ENCODE results near the gene CACTIN.
"Not testable (repeated sequence)": the region's sequence is repeated elsewhere in the genome, so short reads cannot be mapped to it uniquely, and the experiment has no call there.

The CACTIN gene

DNA sequence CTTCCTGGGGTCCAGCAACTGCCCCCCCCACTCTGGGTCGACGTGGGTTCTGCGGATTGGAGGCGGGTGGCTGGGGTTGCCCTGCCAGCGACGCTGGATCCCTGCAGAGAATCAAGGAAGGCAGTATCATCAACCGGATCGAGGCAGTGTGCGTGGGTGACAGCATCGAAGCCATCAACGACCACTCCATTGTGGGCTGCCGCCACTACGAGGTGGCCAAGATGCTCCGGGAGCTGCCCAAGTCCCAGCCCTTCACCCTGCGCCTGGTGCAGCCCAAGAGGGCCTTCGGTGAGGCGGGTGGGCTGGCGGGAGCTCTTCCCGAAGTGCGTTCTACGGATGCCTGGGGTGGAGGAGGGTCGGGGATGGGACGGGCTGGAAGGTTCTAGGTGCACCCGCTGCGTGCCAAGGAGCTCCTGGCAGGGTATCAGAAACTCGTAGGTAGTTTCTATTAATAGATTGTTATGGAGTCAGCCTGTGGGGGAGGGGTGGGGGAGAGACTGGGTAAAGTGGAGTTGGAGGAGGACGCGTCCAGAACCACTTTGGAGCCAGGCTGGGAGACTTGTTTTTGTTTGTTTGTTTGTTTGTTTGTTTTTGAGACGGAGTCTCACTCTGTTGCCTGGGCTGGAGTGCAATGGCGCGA is 39.8 kb downstream of the CACTIN start:
- no peak for DNase-seq (ENCODE audit: low read depth in 2 of 2)

DNA sequence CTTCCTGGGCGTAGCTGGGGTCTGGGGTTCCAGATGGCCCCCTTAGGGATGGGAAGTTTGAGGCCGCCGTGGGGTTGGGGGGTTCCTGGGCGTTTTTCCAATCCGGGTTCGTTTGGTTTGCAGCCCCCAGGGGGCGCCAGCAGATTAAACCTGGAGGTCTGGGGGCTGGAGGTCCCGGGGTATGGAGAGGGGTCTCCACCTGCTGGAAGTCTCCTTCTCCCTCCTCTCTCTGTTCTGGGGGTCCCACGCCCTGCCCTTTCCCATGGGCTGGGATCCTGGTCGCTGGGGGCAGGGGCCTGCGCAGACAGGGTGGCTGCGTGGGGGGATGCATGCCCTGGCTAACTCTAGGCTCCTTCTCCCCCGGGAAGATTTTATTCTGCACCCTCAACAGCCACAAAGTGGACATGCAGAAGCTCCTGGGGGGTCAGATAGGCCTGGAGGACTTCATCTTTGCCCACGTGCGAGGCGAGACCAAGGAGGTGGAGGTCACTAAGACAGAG is 40.4 kb downstream of the CACTIN start:
- peak; percentile 33 to 41 for DNase-seq (ENCODE audit: low read depth in 2 of 2)

DNA sequence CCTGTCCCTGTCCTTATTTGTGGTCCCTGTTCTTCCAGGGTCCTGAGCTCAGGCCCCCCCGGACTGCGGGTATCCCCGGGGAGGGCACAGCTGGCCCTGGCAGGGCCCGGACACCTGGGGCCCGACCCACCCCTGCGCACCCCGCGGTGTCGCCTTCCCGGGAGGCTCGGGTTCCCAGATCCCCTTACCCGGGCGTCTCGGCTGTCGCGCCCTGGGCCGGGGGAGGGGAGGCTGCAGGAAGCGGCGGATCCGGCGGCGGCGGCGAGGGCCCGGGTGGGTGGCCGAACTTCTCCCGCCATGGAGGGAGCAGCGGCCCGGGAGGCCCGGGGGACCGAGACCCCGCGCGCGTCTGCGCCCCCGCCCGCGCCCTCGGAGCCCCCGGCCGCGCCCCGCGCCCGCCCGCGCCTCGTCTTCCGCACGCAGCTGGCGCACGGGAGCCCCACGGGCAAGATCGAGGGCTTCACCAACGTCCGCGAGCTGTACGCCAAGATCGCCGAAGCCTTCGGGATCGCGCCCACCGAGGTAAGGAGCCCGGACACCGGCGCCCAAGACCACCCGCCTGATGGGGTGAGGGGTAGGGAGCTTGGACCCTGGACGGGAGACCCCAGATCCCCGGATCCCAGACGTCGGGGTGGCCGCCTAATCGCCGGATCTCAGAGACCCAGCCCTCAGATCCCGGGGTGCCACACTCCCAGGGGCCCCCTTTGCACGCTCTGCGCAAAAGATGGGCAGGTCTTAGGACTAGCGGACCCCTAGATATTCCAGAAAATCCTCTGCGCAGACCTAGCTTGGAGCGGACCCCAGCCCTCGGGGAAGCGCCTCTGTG is 41.1 kb downstream of the CACTIN start, which contains the start of gene GIPC3:
TSS of gene GIPC3 (plus strand) at position 178 of the 826 bp plus-strand sequence. CDS start at position 298, 120 bp downstream.
- DNase-seq (ENCODE audit: low read depth in 2 of 2), result no peak

DNA sequence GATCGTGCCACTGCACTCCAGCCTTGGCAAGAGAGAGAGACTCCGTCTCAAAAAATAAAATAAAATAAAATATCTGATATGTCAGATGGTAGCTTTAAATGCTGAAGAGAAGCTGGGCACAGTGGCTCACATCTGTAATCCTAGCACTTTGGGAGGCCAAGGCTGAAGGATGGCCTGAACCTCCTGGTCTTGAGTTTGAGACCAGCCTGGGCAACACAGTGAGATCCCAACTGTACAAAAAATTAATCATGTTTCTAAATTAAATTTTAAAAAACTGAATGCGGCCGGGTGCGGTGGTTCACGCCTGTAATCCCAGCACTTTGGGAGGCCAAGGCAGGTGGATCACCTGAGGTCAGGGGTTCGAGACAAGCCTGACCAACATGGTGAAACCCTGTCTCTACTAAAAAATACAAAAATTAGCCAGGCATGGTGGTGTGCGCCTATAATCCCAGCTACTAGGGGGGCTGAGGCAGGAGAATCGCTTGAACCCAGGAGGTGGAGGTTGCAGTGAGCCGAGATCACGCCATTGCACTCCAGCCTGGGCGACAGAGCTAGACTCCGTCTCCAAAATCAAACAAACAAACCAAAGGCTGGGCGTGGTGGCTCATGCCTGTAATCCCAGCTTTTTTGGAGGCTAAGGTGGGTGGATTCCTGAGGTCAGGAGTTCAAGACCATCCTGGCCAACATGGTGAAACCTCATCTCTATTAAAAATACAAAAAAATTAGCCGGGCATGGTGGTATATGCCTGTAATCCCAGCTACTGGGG is 42.4 kb downstream of the CACTIN start:
- DNase-seq (ENCODE audit: low read depth in 2 of 2), result not testable (repeated sequence)

DNA sequence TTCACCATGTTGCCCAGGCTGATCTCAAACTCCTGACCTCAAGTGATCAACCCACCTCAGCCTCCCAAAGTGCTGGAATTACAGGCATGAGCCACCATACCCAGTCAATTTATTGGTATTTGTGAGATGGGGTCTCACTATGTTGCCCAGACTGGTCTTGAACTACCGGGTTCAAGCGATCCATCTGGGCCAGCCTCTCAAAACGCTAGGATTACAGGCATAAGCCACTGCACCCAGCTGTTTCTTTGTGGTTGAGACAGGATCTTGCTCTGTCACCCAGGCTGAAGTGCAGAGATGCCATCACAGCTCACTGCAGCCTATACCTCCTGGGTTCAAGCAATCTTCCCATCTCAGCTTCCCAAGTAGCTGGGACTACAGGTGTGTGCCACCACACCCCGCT is 44.8 kb downstream of the CACTIN start:
- DNase-seq (ENCODE audit: low read depth in 2 of 2), result not testable (repeated sequence)

DNA sequence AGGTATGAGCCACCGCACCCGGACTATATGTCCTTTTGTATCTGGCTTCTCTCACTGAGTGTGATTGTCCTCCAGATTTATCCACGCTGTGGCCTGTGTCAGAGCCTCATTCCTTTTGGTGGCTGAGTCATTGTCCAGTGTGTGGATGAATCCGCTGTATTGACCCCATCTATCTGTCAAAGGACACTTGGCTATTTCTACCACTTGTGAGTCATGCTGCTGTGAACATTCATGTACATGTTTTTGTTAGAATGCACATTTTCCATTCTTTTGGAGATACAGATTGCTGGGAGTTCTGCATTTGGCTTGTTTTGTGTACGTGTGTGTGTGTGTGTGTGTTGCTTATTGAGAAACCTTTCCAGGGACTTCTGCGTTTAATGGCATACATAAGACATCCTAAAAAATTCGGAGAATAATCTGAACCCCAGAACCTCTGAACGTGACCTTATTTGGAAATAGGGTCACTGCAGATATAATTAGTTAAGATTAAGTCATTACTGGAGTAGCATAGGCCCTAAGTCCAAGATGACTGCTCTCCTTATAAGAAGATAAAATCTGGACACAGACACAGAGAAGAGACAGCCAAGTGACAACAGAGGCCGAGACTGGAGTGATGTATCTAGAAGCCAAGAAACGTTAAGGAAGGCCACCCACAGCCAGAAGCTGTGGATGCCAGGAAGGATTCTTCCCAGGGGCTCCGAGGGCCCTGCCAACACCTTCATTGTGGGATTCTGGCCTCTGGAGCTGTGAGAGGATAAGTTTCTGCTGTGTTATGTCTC is 46.2 kb downstream of the CACTIN start:
- no peak for DNase-seq (ENCODE audit: low read depth in 2 of 2)

DNA sequence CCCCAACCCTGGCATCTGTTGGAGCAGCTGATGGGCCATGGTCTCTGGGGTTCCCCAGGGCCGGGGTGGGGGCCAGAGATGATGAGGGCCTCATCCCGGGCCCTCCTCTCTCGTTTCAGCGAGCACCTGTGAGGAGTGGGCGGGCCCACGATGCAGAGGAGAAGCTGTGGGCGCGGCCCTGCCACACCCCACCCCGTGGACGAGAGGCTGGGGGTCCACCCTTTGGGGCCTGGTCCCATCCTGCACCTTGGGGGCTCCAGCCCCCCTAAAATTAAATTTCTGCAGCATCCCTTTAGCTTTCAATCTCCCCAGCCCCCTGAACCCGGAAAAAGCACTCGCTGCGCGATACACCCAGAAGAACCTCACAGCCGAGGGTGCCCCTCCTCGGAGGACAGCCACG is 48.2 kb downstream of the CACTIN start:
- DNase-seq (ENCODE audit: low read depth in 2 of 2), result no peak

DNA sequence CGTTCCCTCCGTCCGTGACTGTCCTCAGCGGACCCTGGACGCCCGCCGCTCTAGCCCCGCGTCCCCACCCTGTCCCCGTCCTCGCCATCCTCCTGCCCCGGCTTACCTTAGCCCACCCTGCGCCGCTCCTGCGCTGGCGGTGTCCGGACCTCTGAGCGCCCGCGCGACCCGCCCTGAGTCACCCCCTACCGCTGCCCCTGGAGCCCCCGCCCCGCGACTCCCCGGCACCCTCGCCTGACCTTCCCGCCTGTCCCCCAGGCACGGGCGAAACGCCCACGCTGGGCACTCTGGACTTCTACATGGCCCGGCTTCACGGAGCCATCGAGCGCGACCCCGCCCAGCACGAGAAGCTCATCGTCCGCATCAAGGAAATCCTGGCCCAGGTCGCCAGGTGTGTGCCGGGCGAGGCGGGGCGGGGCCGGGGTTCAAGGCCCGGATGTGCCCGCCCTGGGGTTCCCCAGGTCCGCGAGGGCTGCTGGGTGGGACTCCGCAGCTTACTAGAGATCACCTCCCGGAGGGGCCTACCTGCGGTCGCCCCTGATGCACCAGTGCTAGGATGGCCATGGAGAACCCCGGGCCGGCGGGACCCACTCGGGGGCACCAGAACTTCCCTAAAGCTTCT is 48.8 kb downstream of the CACTIN start:
- DNase-seq (ENCODE audit: low read depth in 2 of 2), result no peak

DNA sequence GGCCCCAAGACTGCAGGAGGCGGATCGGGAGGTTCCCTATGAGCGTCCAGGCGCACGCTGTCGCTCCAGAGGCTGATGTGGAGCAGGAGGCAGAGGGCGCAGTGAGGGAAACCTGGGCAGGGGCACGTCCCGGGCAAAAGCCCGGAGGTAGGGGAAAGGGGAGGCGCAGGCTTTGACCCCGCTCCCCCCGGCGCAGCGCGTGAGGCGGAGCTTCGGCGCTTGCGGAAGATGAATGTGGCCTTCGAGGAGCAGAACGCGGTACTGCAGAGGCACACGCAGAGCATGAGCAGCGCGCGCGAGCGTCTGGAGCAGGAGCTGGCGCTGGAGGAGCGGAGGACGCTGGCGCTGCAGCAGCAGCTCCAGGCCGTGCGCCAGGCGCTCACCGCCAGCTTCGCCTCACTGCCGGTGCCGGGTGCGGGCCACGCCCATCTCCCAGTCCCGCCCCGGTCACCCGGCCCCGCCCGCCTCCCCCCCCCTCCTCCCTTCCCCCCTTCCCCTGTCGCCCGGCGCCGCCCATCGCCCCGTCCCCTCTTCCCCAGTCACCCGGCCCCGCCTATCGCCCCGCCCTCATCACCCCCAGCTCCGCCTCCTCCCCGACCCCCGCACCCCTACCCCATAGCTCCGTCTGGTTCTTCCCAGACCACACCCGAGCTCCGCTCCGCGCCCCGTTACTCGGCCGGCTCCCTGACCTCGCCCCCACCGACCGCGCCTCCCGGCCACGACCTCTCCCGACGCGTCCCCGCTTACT is 49.7 kb downstream of the CACTIN start:
- DNase-seq (ENCODE audit: low read depth in 2 of 2), result no peak

DNA sequence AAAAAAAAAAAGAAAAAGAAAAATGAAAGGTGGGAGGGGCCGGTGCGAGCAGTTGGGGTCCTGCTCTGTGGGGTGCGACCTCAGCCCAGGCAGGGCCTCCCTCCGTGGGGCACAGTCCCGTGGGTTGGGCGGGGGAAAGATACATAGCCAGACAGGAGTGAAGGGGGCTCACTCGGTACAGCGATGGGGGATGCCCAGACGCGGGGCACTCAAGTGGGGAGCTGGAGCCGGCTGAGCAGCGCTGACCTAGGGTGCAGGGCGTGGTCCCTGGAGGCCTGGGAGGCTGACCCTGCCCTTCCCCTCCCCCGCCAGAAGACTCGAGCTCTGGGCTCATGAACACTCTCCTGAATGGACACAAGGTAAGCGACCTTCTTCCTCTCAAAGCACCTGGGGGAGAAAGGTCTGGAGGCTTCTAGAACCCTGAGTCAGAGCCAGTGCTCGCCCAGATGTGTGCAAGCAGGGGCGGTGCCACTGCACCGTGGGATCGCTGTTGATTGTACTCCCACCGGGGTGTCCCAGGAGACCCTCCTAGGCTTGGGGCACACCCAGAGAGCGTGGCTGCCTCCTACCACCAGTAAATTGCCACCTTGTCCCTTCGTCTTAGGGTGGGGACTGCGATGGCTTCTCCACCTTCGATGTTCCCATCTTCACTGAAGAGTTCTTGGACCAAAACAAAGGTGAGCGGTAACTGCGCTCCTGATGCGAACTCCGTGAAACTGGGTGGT is 50.5 kb downstream of the CACTIN start:
- no peak for DNase-seq (ENCODE audit: low read depth in 2 of 2)

DNA sequence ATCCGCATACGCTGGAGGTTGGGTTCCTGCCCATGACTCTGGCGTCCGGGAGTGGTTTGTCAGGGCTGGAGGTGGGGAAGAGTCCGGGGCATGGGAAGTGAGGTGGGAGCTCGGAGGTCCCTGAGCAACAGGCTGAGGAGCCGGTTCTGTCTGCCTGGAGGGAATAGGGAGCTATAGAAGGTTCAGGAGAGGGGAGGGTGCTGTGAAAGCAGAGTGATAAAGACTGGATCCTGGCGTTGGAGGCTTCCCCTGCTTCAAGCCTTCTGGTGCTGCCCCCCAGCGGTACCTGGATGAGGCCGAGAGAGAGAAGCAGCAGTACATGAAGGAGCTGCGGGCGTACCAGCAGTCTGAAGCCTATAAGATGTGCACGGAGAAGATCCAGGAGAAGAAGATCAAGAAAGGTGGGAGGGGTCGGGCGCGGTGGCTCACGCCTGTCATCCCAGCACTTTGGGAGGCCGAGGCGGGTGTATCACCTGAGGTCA is 51.3 kb downstream of the CACTIN start:
- no peak for DNase-seq (ENCODE audit: low read depth in 2 of 2)

DNA sequence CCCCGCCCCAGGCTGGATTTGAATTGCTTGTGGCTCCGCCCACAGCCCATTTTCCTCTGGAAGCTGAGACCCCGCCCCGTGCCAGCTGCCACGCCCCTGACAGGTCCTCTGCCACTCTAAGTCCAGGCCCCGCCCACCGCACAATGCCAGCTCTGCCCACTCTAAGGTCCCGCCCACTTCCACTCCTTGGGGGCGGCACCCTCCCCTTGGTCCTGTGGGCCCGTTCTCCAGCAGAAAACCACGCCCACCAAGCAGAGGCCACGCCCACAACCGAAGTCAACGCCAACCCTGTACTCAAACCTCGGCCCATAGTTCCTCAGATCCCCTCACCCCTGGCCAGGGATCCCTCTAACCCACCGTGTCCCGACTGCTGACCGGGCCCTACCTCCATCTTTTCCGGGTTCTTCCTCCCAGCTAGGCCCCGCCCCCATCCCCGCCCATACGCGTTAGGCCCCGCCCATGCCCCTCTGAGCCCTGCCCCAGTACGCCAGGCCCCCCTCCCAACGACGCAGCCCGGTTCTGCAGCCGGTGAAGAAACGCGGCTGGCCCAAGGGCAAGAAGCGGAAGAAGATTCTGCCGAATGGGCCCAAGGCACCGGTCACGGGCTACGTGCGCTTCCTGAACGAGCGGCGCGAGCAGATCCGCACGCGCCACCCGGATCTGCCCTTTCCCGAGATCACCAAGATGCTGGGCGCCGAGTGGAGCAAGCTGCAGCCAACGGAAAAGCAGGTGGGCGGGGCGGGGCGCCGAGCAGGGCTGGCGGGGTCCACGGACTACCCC is 52.5 kb downstream of the CACTIN start:
- DNase-seq (ENCODE audit: low read depth in 2 of 2), result peak; percentile 56 to 72

DNA sequence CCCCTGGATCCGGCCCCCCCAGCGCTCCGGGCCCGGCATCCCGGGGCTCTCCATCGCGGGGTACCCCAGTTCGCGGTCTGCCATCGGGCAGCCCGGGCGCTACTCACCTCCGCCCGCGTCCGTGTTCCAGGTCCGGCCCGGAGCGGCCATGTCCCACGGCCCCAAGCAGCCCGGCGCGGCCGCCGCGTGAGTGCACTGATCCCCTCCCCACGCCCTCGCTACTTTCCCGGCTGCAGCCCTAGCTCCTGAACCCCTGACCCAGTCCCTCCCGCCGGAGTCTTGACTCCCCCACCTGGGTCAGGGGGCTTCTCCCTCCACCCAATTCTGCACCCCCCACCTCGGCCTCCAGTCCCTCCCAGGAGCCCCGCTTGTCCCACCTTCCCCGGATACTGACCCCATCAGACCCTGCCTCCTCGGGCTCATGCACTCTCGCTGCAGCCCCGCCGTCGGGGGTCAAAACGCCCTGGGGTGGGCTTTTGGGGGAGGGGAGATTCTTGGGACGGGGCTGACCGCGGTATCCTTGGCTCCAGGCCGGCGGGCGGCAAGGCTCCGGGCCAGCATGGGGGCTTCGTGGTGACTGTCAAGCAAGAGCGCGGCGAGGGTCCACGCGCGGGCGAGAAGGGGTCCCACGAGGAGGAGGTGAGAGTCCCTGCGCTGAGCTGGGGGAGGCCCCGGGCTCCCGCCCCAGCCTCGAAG is 53.3 kb downstream of the CACTIN start:
- no peak for DNase-seq (ENCODE audit: low read depth in 2 of 2)

DNA sequence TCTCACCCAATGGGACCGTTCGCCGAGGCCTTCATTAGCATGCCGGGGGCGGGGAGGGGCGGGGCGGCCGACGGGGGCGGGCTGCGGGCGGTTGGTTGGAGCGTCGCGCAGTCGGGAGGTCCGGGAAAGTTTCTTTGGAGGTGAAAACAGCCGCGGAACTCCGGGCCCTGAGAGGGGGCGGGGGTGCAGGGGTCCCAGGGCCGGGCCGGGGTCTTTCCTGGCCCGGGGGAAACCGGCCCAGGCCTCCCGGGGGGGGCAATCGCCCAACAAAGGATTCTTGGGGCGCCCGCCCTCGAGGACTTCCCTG is 53.8 kb downstream of the CACTIN start, which contains the start of gene HMG20B:
TSS of gene HMG20B (plus strand) at position 90 of the 307 bp plus-strand sequence. CDS start 366 bp downstream, outside the sequence.
- DNase-seq (ENCODE audit: low read depth in 2 of 2), result no peak

DNA sequence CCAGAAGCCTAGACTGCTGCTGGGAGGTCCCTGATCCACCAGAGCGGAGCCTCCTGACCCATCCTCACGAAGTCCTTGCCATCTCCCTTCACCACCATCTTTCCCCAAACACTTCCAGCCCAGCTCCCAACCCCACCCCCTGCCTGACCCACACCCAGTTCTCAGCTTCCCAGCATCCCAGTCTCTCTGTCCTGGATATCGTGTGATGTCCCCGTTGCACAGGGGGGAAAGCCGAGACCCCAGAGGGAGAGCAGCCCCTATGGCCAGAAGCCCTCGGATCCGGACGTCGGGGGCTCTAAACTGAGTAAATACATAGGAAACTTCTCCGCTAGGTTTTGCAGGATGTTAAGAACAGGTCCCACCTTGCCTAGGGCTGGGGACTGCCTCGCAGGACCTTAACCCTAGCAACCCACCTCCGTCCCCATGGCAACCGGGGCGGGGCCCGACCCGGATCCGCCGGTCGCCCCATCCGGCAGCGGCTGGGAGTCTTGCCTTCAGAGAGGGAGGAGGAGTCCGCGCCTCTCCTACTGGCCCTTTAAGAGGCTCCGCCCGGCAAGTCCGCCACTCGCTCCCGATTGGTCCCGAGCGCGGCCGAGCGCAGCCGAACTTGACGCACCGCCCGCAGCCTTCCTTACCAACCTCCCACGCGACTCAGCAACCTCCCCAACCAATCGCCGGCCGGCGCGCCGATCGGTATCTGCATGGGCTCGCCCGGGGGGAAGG is 54.3 kb downstream of the CACTIN start:
- peak; percentile 97 to 98 for DNase-seq (ENCODE audit: low read depth in 2 of 2)

DNA sequence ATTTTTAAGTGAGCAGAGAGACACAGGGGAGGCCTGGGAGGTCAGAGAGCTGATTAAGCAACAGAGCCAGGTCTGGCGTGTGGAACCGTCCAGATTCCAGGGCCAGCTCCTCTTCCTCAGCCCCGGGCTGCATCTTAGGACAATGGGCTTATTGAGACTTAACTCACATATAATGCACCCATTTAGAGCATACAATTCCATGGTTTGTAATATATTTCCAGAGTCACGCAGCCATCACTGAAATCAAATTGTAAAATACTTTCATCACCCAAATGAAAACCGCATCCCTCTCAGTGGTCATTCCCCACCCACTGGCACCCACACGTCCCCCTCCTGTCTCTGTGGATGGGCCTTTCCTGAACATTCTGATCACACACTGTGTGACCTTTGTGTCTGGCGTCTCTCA is 56.0 kb downstream of the CACTIN start:
- DNase-seq (ENCODE audit: low read depth in 2 of 2), result no peak

DNA sequence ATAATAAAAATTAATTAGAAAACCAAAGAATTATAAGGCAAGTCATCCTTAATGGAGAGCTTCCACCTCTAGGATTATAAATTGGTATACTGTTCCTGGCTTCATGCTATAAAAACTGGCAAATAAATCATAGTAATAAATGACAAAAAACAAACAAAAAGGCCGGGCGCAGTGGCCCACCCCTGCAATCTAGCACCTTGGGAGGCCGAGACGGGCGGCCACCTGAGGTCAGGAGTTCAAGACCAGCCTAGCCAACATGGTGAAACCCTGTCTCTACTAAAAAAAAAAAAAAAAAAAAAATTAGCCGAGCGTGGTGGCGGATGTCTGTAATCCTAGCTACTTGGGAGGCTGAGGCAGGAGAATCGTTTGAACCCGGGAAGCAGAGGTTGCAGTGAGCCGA is 56.5 kb downstream of the CACTIN start:
- DNase-seq (ENCODE audit: low read depth in 2 of 2), result not testable (repeated sequence)
